HEK293 (cell line): ENCODE data around the gene CTIF.

Experiments used
- CTCF ChIA-PET: fragments of 350-600 bp; formaldehyde crosslinking; extraction: SDS; loops from one replicate; lab custom pipeline; 2021; ENCODE audit warnings: antibody characterized with exemption; lab: Yijun Ruan, JAX
- POLR2A ChIA-PET: fragments of 300-600 bp; formaldehyde crosslinking; extraction: SDS; loops from one replicate; lab custom pipeline; 2020; ENCODE audit warnings: antibody characterized with exemption, inconsistent platforms; lab: Yijun Ruan, JAX
- H3K27ac ChIP-seq: fragments of 200-500 bp; sonication (Bioruptor generic); 2 replicates; pipeline ENCODE4 v1.5.1; 2014; ENCODE audit warnings: low read depth, low read length, control low read depth, inconsistent platforms; ENCODE audit errors: extremely low read depth
- H3K36me3 ChIP-seq, 2 experiments: fragments of 200-500 bp in 1 of 2; sonication (Bioruptor generic) in 1 of 2; 1 replicate in 1 of 2; 2 replicates in 1 of 2; pipeline ENCODE4 v1.5.1; 2014 to 2017; ENCODE audit warnings: inconsistent platforms in 2 of 2, low read length in 2 of 2; ENCODE audit not compliant: control insufficient read depth in 2 of 2, insufficient read depth in 1 of 2
- H3K4me1 ChIP-seq: fragments of 200-500 bp; sonication (Bioruptor generic); 2 replicates; pipeline ENCODE4 v1.5.1; 2014; ENCODE audit warnings: mild to moderate bottlenecking, low read length, inconsistent platforms; ENCODE audit not compliant: control insufficient read depth, insufficient read depth
- H3K4me3 ChIP-seq: 2 replicates; pipeline ENCODE4 v1.5.1; 2011; ENCODE audit warnings: low read depth, mild to moderate bottlenecking, control low read depth, low read length, moderate library complexity
- H3K9me3 ChIP-seq: fragments of 200-500 bp; sonication (Bioruptor generic); 2 replicates; pipeline ENCODE4 v1.5.1; 2014; ENCODE audit warnings: low read depth, low read length, inconsistent platforms; ENCODE audit not compliant: control insufficient read depth, insufficient read depth
- GLIS1 ChIP-seq: fragments of 450-650 bp; formaldehyde crosslinking; IDR thresholded peaks from 2 replicates; pipeline ENCODE4 v1.5.1; 2016; ENCODE audit warnings: missing biosample characterization, missing genetic modification characterization
- MYNN ChIP-seq: fragments of 450-650 bp; formaldehyde crosslinking; IDR thresholded peaks from 2 replicates; pipeline ENCODE4 v1.5.1; 2016; ENCODE audit warnings: missing biosample characterization, missing genetic modification characterization, borderline replicate concordance
- MZF1 ChIP-seq: fragments of 450-650 bp; formaldehyde crosslinking; IDR thresholded peaks from 2 replicates; pipeline ENCODE4 v1.5.1; 2017; ENCODE audit warnings: missing biosample characterization, missing genetic modification characterization, borderline replicate concordance
- OVOL3 ChIP-seq: fragments of 450-650 bp; formaldehyde crosslinking; IDR thresholded peaks from 2 replicates; pipeline ENCODE4 v1.5.1; 2016; ENCODE audit warnings: missing biosample characterization, missing genetic modification characterization
- SCRT1 ChIP-seq: fragments of 450-650 bp; formaldehyde crosslinking; IDR thresholded peaks from 2 replicates; pipeline ENCODE4 v1.5.1; 2016; ENCODE audit warnings: missing biosample characterization, missing genetic modification characterization, borderline replicate concordance
- SETDB1 ChIP-seq: IDR thresholded peaks from one replicate; pipeline ENCODE4 v1.6.1; 2017; ENCODE audit warnings: mild to moderate bottlenecking, low read length, moderate library complexity, mixed read lengths; ENCODE audit not compliant: insufficient read length
- YY1 ChIP-seq: fragments of 450-650 bp; formaldehyde crosslinking; IDR thresholded peaks from 2 replicates; pipeline ENCODE4 v1.5.1; 2018; ENCODE audit warnings: missing biosample characterization, missing genetic modification characterization
- ZIC2 ChIP-seq: fragments of 450-650 bp; formaldehyde crosslinking; IDR thresholded peaks from 2 replicates; pipeline ENCODE4 v1.5.1; 2016; ENCODE audit warnings: missing biosample characterization, missing genetic modification characterization
- ZNF654 ChIP-seq: fragments of 450-650 bp; formaldehyde crosslinking; IDR thresholded peaks from 2 replicates; pipeline ENCODE4 v1.5.1; 2016; ENCODE audit warnings: low read depth, missing biosample characterization, missing genetic modification characterization
- ZNF660 ChIP-seq: fragments of 450-650 bp; IDR thresholded peaks from 2 replicates; pipeline ENCODE4 v1.5.1; 2018; ENCODE audit warnings: missing biosample characterization, mild to moderate bottlenecking, missing genetic modification characterization
- ZNF776 ChIP-seq: fragments of 450-650 bp; formaldehyde crosslinking; IDR thresholded peaks from 2 replicates; pipeline ENCODE4 v1.5.0; 2017; ENCODE audit warnings: missing biosample characterization, missing genetic modification characterization, borderline replicate concordance
- ZSCAN23 ChIP-seq: fragments of 450-650 bp; formaldehyde crosslinking; IDR thresholded peaks from 2 replicates; pipeline ENCODE4 v1.5.1; 2016; ENCODE audit warnings: missing biosample characterization, missing genetic modification characterization
- ZSCAN30 ChIP-seq: fragments of 450-650 bp; IDR thresholded peaks from 2 replicates; pipeline ENCODE4 v1.5.1; 2018; ENCODE audit warnings: missing biosample characterization, mild to moderate bottlenecking, missing genetic modification characterization, moderate library complexity
- TF ChIP-seq, protein P1 (sequence below): fragments of 450-650 bp; formaldehyde crosslinking; IDR thresholded peaks from 2 replicates; pipeline ENCODE4 v1.5.1; 2016; ENCODE audit warnings: missing biosample characterization, missing genetic modification characterization
- TF ChIP-seq, protein P2 (sequence below): fragments of 450-650 bp; formaldehyde crosslinking; IDR thresholded peaks from 2 replicates; pipeline ENCODE4 v1.5.1; 2016; ENCODE audit warnings: missing biosample characterization, missing genetic modification characterization
- TF ChIP-seq, protein P3 (sequence below): fragments of 450-650 bp; formaldehyde crosslinking; IDR thresholded peaks from 2 replicates; pipeline ENCODE4 v1.5.1; 2016; ENCODE audit warnings: missing biosample characterization, missing genetic modification characterization

CTIF gene

DNA sequence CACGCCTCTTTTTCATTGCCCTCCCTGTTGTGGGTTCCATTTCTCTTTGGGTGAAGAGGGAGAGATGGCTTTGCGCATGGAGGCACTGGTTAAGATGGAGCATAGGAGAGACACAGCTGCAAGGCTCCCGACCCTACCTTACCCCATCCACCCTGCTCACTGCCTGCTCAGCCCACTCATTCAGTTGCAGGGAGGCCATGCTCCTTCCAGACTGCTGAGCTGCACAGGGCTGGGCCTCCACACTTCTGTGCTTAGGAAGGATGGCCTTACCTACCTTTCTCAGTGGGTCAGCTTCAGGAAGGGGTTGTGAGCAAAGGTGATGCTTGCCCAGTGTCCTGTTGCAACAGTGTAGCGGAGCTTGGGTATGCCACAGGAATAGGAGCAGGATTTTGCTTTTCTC is 127.8 kb downstream of the CTIF start:
- Histone ChIP-seq H3K36me3 (peaks cover 0 to 9% of the 10 kb centered on the region in 2 experiments; a peak in 2 of 3 replicates), H3K9me3 (no peaks in the 10 kb centered on the region), H3K27ac (no peak overlapping the region), H3K4me1 (peaks cover 3% of the 10 kb centered on the region), H3K4me3 (no peak overlapping the region)
- ChIA-PET POLR2A (no interaction called here), CTCF (interaction anchor here (2.7 kb wide), 1 partner anchor 191 kb away, joined by 9 read pairs; no protein-coding TSS in a partner anchor)
- TF ChIP-seq SETDB1 (no peak), ZSCAN23 (no peak), MZF1 (tag by site-specific recombination) (no peak), ZNF660 (tag by site-specific recombination) (no peak)
- TF ChIP-seq, protein P1, sequence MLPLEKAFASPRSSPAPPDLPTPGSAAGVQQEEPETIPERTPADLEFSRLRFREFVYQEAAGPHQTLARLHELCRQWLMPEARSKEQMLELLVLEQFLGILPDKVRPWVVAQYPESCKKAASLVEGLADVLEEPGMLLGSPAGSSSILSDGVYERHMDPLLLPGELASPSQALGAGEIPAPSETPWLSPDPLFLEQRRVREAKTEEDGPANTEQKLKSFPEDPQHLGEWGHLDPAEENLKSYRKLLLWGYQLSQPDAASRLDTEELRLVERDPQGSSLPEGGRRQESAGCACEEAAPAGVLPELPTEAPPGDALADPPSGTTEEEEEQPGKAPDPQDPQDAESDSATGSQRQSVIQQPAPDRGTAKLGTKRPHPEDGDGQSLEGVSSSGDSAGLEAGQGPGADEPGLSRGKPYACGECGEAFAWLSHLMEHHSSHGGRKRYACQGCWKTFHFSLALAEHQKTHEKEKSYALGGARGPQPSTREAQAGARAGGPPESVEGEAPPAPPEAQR (tag by site-specific recombination), result no peak
- TF ChIP-seq, protein P2, sequence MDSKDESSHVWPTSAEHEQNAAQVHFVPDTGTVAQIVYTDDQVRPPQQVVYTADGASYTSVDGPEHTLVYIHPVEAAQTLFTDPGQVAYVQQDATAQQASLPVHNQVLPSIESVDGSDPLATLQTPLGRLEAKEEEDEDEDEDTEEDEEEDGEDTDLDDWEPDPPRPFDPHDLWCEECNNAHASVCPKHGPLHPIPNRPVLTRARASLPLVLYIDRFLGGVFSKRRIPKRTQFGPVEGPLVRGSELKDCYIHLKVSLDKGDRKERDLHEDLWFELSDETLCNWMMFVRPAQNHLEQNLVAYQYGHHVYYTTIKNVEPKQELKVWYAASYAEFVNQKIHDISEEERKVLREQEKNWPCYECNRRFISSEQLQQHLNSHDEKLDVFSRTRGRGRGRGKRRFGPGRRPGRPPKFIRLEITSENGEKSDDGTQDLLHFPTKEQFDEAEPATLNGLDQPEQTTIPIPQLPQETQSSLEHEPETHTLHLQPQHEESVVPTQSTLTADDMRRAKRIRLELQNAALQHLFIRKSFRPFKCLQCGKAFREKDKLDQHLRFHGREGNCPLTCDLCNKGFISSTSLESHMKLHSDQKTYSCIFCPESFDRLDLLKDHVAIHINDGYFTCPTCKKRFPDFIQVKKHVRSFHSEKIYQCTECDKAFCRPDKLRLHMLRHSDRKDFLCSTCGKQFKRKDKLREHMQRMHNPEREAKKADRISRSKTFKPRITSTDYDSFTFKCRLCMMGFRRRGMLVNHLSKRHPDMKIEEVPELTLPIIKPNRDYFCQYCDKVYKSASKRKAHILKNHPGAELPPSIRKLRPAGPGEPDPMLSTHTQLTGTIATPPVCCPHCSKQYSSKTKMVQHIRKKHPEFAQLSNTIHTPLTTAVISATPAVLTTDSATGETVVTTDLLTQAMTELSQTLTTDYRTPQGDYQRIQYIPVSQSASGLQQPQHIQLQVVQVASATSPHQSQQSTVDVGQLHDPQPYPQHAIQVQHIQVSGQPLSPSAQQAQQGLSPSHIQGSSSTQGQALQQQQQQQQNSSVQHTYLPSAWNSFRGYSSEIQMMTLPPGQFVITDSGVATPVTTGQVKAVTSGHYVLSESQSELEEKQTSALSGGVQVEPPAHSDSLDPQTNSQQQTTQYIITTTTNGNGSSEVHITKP, result no peak

DNA sequence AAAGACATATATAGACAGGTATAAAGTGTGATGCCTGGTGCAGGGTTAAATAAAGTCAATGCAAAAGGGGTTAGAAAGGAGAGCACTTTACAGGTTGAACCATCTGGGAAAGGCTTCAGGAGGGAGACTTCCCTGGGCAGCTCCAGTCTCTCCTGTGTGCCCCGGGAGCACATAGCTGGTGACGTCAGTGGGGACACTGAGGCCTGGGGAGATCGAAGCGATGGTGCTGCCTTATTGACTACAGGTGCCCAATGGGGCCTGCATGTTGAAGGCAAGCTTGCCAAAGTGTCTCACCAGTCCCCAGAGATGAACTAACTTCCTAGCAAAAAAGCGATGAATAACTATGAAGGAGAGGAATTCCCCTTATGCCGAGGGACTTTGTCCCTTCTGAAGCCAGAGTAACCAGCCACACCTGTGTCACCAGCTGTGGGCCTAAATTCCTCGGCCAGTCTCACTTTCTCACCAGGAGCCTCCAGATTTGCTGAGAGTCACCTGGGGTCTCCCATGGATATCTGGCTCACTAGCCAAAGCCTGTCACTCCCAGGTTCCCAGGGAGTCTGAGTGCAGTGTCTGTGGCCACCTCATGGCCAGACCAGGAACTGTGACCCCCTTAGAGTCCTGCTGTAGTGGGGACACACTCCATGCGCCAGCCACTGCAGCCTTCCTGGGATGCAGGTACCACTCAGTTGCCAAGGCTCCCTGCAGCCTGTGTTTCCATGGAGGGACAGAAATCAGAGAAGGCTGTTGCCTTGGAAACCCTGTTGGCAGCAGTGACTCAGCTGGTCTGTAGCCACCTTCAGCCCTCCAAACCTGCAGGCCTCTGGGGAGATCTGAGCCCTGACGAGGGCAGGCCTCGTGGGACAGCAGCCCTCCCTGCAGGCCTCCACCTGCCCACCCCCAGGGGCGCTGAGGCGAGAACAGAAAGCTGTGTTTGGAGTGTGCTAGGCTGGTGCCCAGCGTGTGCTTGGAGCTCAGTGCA is 128.7 kb downstream of the CTIF start:
- no peaks in the 10 kb centered on the region for H3K9me3 ChIP-seq
- no peaks in the 10 kb centered on the region for H3K4me1 ChIP-seq
- no peak for TF ChIP-seq YY1 (tag by site-specific recombination)
- TF ChIP-seq OVOL3, result no peak
- TF ChIP-seq GLIS1 (tag by site-specific recombination), result peak; percentile 45
- TF ChIP-seq ZSCAN30, result no peak
- TF ChIP-seq ZNF654 (tag by site-specific recombination), result no peak
- TF ChIP-seq ZNF776 (tag by site-specific recombination), result no peak
- peak; percentile 56; the same call in 1 of the 2 replicates for TF ChIP-seq MYNN
- TF ChIP-seq, protein P3, sequence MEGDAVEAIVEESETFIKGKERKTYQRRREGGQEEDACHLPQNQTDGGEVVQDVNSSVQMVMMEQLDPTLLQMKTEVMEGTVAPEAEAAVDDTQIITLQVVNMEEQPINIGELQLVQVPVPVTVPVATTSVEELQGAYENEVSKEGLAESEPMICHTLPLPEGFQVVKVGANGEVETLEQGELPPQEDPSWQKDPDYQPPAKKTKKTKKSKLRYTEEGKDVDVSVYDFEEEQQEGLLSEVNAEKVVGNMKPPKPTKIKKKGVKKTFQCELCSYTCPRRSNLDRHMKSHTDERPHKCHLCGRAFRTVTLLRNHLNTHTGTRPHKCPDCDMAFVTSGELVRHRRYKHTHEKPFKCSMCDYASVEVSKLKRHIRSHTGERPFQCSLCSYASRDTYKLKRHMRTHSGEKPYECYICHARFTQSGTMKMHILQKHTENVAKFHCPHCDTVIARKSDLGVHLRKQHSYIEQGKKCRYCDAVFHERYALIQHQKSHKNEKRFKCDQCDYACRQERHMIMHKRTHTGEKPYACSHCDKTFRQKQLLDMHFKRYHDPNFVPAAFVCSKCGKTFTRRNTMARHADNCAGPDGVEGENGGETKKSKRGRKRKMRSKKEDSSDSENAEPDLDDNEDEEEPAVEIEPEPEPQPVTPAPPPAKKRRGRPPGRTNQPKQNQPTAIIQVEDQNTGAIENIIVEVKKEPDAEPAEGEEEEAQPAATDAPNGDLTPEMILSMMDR (tag by site-specific recombination), result peak; percentile 35; the same call in 1 of the 2 replicates
- TF ChIP-seq ZIC2 (tag by site-specific recombination), result peak; percentile 89
- TF ChIP-seq SCRT1 (tag by site-specific recombination), result no peak
- no peak for TF ChIP-seq ZNF660 (tag by site-specific recombination)
- no peak overlapping the region for H3K4me3 ChIP-seq
- peaks cover 0 to 9% of the 10 kb centered on the region in 2 experiments; a peak in 2 of 3 replicates for H3K36me3 ChIP-seq
- POLR2A ChIA-PET, result no interaction called here
- H3K27ac ChIP-seq, result no peak overlapping the region
- CTCF ChIA-PET, result interaction anchor here (0.8 to 2.7 kb wide), 2 partner anchors 9 to 192 kb away, joined by 3 to 9 read pairs; no protein-coding TSS in a partner anchor
